ENCODE measurements around the gene INKA1. TPM values are rescaled to one million over a fixed set of nuclear protein-coding genes. Genes with fewer than 3 reads are reported as not detected.

Gene INKA1
- total and polyA plus RNA-seq, 2 of the 8 experiments (the other 6 are each of a cell fraction or from before 2014, with no cell fraction given) = 1.3 to 4.7 TPM

DNA sequence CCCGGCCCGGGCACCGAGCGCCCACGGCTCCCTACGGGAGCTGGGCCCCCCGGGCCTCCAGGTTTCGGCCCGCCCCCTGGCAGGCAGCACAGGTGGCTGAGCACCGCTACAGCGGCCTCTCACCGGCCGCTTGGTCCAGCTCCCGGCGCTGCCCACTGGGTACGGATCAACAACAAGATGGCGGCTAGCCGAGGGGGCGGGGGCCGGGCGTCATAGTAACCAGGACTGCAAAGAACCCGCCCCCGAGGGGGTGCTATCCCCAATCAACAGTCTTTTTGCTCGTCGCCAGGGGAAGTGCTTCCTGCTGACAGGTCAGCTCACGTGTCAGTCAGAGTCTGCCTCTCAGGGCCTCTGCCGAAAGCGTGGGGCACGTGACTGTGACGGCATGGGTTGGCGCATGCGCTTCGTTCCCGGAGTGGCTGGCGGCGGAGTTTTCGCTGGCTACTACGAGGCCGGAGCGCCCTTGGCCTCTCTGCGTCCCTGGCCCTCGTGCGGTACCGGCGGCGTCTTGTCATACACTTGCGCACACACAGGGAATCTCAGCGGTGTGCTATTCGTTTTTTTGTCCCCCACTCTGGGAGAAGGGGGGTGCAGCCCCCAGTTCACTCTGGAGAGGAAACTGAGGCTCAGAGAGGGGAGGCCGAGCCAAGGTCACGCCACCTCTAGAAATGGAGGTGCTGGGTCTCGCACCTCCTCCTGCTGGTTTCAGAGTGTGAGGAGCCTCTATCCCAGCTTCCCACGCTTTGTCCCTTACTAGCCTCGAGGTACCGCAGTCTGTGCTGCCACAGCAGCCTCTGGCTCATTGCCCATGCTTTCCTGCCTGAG lies 16.5 kb upstream of the INKA1 start, which contains the start of gene IP6K1:
Gene IP6K1 (minus strand): TSS at position 186 of the 825 bp plus-strand sequence. CDS start 38,502 bp downstream, outside the sequence.
- peak within 1 kb of the TSS; percentile 91 to 94 for H3K4me2 ChIP-seq (ENCODE audit: insufficient read depth in 1 of 2, low read depth in 2 of 2, low read length in 2 of 2)
- CTCF ChIA-PET (ENCODE audit: partially characterized antibody) = interaction anchor here (0.6 to 3.6 kb wide), 6 partner anchors 9 to 123 kb away, joined by 3 to 20 read pairs (median 6); partner anchors contain the start of gene AMIGO3
- H3K27me3 ChIP-seq (replicated peaks in 1 of 4; ENCODE audit: control insufficient read depth in 3 of 4, extremely low read depth in 1 of 4, insufficient read depth in 3 of 4, low read length in 3 of 4) = peaks cover 0 to 2% (median 0%) of the 10 kb centered on the region in 4 experiments; a peak in 2 of 7 replicates
- H3K18ac ChIP-seq (ENCODE audit: extremely low read depth, low read length) = no peak within 1 kb of the TSS
- no peak within 1 kb of the TSS for H2BK120ac ChIP-seq (replicated peaks; ENCODE audit: low read depth, low read length)
- peak within 1 kb of the TSS; percentile 46; the same call in 1 of the 2 replicates for H2BK15ac ChIP-seq (ENCODE audit: low read length)
- POLR2A ChIA-PET (ENCODE audit: partially characterized antibody) = interaction anchor here (0.9 to 3.3 kb wide), 8 partner anchors 15 to 82 kb away, joined by 3 to 18 read pairs (median 4); partner anchors contain the start of genes AMIGO3 and GMPPB
- no peak within 1 kb of the TSS; the same call in 1 of the 2 replicates for H2BK20ac ChIP-seq (ENCODE audit: low read length)
- H3K4ac ChIP-seq (replicated peaks; ENCODE audit: insufficient read length, low read depth, low read length) = peak within 1 kb of the TSS; percentile 48
- H3K79me2 ChIP-seq (ENCODE audit: control insufficient read depth in 1 of 2, insufficient read depth in 2 of 2, low read length in 2 of 2) = peaks cover 0 to 35% of the 10 kb centered on the region in 2 experiments; a peak in 2 of 4 replicates
- H3K23me2 ChIP-seq (ENCODE audit: low read depth, low read length) = peaks cover 8% of the 10 kb centered on the region; the same call in 1 of the 2 replicates
- H3K4me3 ChIP-seq (ENCODE audit: extremely low read depth in 1 of 4, insufficient read depth in 2 of 4, low read depth in 3 of 4, low read length in 4 of 4) = peak within 1 kb of the TSS; percentile 75 to 95 (median 86)
- H2AK5ac ChIP-seq (ENCODE audit: low read depth, low read length) = no peak within 1 kb of the TSS; the same call in 1 of the 2 replicates
- DNase-seq (ENCODE audit: low read depth in 1 of 2, low spot score in 2 of 2) = peak; percentile 99
- peak within 1 kb of the TSS; percentile 74 for H3K27ac ChIP-seq (ENCODE audit: low read depth, low read length)
- peaks cover 0 to 5% (median 2%) of the 10 kb centered on the region in 4 experiments; a peak in 5 of 8 replicates for H3K36me3 ChIP-seq (ENCODE audit: control insufficient read depth in 2 of 4, insufficient read depth in 4 of 4, low read length in 3 of 4)
- H3K14ac ChIP-seq (ENCODE audit: insufficient read length) = no peak within 1 kb of the TSS
- 11% methylated on average over 55 of the region's 55 CpGs; no CpG with 5 or more reads in 1 of the 2 experiments for WGBS, 2 experiments (ENCODE audit: extremely low coverage in 1 of 2, insufficient coverage in 1 of 2, insufficient read length in 1 of 2, insufficient replicate concordance in 2 of 2, low coverage in 1 of 2, low lambda C conversion rate in 2 of 2, missing lambda C conversion rate in 1 of 2)
- H4K8ac ChIP-seq (ENCODE audit: extremely low read depth, insufficient read depth, low read length) = peak within 1 kb of the TSS; percentile 95
- peak within 1 kb of the TSS; percentile 6 for H4K91ac ChIP-seq (replicated peaks; ENCODE audit: insufficient read length, low read length)
- H3K56ac ChIP-seq (replicated peaks; ENCODE audit: insufficient read length, low read depth, low read length) = no peak within 1 kb of the TSS
- peak; percentile 93 for FAIRE-seq
- H3K9ac ChIP-seq (replicated peaks in 1 of 4; ENCODE audit: extremely low read depth in 1 of 4, low read depth in 3 of 4, low read length in 3 of 4) = peak within 1 kb of the TSS; percentile 75 to 95 (median 84)
- H2BK12ac ChIP-seq (ENCODE audit: low read depth, low read length) = peak within 1 kb of the TSS; percentile 35; the same call in 1 of the 2 replicates
- H3K4me1 ChIP-seq (replicated peaks in 1 of 4; ENCODE audit: control insufficient read depth in 3 of 4, insufficient read depth in 4 of 4, low read length in 3 of 4) = peaks cover 0 to 5% (median 2%) of the 10 kb centered on the region in 4 experiments; a peak in 2 of 7 replicates
- H2BK5ac ChIP-seq (ENCODE audit: low read depth, low read length) = peak within 1 kb of the TSS; percentile 67
- peak within 1 kb of the TSS; percentile 42 for H4K5ac ChIP-seq (ENCODE audit: insufficient read length, low read depth, low read length)
- peak within 1 kb of the TSS; percentile 64; the same call in 1 of the 2 replicates for H2AFZ ChIP-seq (ENCODE audit: low read length)
- peaks cover 8% of the 10 kb centered on the region; the same call in 1 of the 2 replicates for H3K79me1 ChIP-seq (ENCODE audit: low read depth, low read length)
- H4K20me1 ChIP-seq (replicated peaks in 1 of 2; ENCODE audit: control insufficient read depth in 1 of 2, insufficient read depth in 2 of 2, low read length in 2 of 2) = peaks cover 0 to 3% of the 10 kb centered on the region in 2 experiments
- H3K9me3 ChIP-seq (ENCODE audit: insufficient read depth in 2 of 2, low read depth in 1 of 2, low read length in 1 of 2) = no peaks in the 10 kb centered on the region
- no peak within 1 kb of the TSS for H3K23ac ChIP-seq (ENCODE audit: insufficient read length)
- TF ChIP-seq TBP (IDR thresholded peaks at IDR 0.05; ENCODE audit: low read depth, low read length) = peak; percentile 66; the same call in 1 of the 2 replicates
